Activated CD8-positive, alpha-beta T cell treated with anti-CD3 and anti-CD28 coated beads for 36 hours (primary cell): ENCODE results near the gene AGPAT4. TPM values are rescaled to one million over a fixed set of nuclear protein-coding genes. Genes with fewer than 3 reads are reported as not detected.

ENCODE experiments used
- ATAC-seq: fragments of 200-7000 bp; cut with Tn5 transposase; one replicate; pipeline ENCODE4 v1.10.0; 2021; ENCODE audit warnings: mild to moderate bottlenecking, moderate library complexity
- CTCF ChIA-PET: fragments of 350-600 bp; sonication (Branson Sonifier 250); formaldehyde crosslinking; loops from one replicate; lab custom pipeline; 2021; ENCODE audit warnings: antibody characterized with exemption; lab: Charles Lee
- POLR2A ChIA-PET: fragments of 350-600 bp; sonication (Branson Sonifier 250); formaldehyde crosslinking; loops from one replicate; lab custom pipeline; 2021; ENCODE audit warnings: antibody characterized with exemption; lab: Charles Lee
- DNase-seq: peaks from one replicate; pipeline ENCODE4 v3.0.0-alpha.2; 2020
- H3K27ac Mint-ChIP-seq: one replicate; pipeline ENCODE4 v1.8.0; 2021; ENCODE audit warnings: mild to moderate bottlenecking, mixed read lengths
- H3K27me3 Mint-ChIP-seq: one replicate; pipeline ENCODE4 v1.8.0; 2021; ENCODE audit warnings: mixed read lengths
- H3K36me3 Mint-ChIP-seq: one replicate; pipeline ENCODE4 v1.8.0; 2021; ENCODE audit warnings: low read depth, mixed read lengths
- H3K4me1 Mint-ChIP-seq: one replicate; pipeline ENCODE4 v1.8.0; 2021; ENCODE audit warnings: low read depth, mixed read lengths
- H3K4me3 Mint-ChIP-seq: one replicate; pipeline ENCODE4 v1.8.0; 2021; ENCODE audit warnings: mild to moderate bottlenecking, moderate library complexity, mixed read lengths
- H3K9me3 Mint-ChIP-seq: one replicate; pipeline ENCODE4 v1.8.0; 2021; ENCODE audit warnings: mixed read lengths
- intact Hi-C: fragments of 100-400 bp; cut with micrococcal nuclease; formaldehyde crosslinking; loops from one replicate; pipeline ENCODE4 v1.10.0; 2022
- total RNA-seq, 2 experiments: library from RNA; stranded (reverse); gene quantifications; one replicate each; pipeline ENCODE4 v1.2.3, GENCODE V29; 2021
- TF ChIP-seq, protein P1 (sequence below): fragments of 200-600 bp; IDR thresholded peaks from one replicate; pipeline ENCODE4 v1.8.0; 2022; ENCODE audit warnings: antibody characterized with exemption, mild to moderate bottlenecking

The AGPAT4 gene
- total RNA-seq, 2 experiments from 2014 or later: 3.5 to 4.7 TPM

DNA sequence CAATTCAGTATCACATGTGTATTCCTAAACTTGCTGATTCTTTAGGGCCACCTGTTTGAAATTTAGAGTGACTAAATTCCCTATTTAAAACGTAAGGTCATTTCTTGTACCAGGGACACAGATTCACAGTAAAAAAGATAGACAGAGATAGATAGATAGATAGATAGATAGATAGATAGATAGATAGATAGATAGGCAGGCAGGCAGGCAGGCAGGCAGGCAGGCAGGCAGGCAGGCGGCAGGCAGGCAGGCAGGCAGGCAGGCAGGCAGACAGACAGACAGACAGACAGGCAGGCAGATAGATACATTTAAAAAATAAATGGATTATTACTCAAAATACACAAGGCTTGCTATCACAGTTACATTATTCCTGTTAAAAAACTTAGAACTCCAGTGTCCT is 54.2 kb downstream of the AGPAT4 start:
- intact Hi-C loops: no loop called here
- ChIA-PET CTCF (interaction anchor here (0.8 to 1.7 kb wide), 2 partner anchors 9 to 154 kb away, joined by 3 to 4 read pairs; no protein-coding TSS in a partner anchor), POLR2A (no interaction called here)
- peaks cover 5% of the 10 kb centered on the region for H3K4me1 Mint-ChIP-seq
- TF ChIP-seq, protein P1, sequence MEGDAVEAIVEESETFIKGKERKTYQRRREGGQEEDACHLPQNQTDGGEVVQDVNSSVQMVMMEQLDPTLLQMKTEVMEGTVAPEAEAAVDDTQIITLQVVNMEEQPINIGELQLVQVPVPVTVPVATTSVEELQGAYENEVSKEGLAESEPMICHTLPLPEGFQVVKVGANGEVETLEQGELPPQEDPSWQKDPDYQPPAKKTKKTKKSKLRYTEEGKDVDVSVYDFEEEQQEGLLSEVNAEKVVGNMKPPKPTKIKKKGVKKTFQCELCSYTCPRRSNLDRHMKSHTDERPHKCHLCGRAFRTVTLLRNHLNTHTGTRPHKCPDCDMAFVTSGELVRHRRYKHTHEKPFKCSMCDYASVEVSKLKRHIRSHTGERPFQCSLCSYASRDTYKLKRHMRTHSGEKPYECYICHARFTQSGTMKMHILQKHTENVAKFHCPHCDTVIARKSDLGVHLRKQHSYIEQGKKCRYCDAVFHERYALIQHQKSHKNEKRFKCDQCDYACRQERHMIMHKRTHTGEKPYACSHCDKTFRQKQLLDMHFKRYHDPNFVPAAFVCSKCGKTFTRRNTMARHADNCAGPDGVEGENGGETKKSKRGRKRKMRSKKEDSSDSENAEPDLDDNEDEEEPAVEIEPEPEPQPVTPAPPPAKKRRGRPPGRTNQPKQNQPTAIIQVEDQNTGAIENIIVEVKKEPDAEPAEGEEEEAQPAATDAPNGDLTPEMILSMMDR: no peak
- no peak for ATAC-seq
- H3K27me3 Mint-ChIP-seq: no peaks in the 10 kb centered on the region
- peaks cover 8% of the 10 kb centered on the region for H3K36me3 Mint-ChIP-seq
- no peak overlapping the region for H3K27ac Mint-ChIP-seq
- no peak overlapping the region for H3K4me3 Mint-ChIP-seq
- no peak for DNase-seq
- H3K9me3 Mint-ChIP-seq: no peaks in the 10 kb centered on the region

DNA sequence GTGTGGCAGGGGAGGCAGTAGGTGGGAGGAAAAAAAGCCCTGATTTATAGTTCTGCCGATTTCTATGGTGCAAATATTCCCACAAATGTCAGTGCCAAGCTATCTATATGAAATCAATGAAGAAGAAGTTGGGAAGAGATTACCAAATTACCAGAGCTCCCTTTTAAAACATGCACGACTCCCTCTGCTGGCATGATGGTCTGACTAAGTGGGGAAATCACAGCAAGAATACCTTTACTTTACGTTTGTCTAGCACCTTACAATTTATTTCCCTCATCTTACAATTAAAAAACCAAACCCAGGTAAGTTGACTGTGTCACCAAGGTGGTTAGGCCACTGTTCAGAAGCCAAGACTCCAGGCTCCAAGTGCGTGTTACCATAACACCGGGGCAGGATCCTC is 55.6 kb downstream of the AGPAT4 start:
- H3K27me3 Mint-ChIP-seq: no peaks in the 10 kb centered on the region
- POLR2A ChIA-PET: no interaction called here

DNA sequence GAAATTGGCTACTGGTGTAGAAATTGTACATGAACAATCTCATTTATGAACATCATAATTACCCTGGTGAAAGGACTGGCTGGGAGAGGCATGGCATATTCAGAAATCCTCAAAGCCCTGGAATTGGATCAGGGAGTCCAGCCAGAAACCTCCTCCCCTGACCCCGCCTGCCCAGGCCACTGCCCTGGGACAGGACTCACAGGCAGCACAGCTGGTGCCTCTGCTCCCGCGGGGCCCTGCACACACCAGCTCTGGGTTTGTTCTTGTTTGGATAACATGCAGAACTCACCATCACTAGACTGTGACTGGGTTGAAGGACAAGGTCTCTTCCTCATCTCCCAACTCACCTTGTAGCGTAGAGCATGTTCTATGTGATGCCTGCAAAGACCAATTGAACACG is 56.2 kb downstream of the AGPAT4 start:
- ATAC-seq (no peak), DNase-seq (no peak)
- Mint-ChIP-seq H3K27ac (no peak overlapping the region), H3K36me3 (peaks cover 7% of the 10 kb centered on the region), H3K9me3 (no peaks in the 10 kb centered on the region), H3K27me3 (no peaks in the 10 kb centered on the region), H3K4me1 (no peaks in the 10 kb centered on the region), H3K4me3 (no peak overlapping the region)
- CTCF ChIA-PET: no interaction called here
- POLR2A ChIA-PET: no interaction called here
- intact Hi-C loops: no loop called here
- TF ChIP-seq, protein P1: no peak

More for the DNA sequence above, 55.6 kb downstream of the AGPAT4 start:
- H3K36me3 Mint-ChIP-seq: peaks cover 7% of the 10 kb centered on the region
- CTCF ChIA-PET: no interaction called here
- H3K4me3 Mint-ChIP-seq: no peak overlapping the region
- DNase-seq (no peak), ATAC-seq (no peak)
- H3K4me1 Mint-ChIP-seq: no peaks in the 10 kb centered on the region
- TF ChIP-seq, protein P1: no peak
- intact Hi-C loops: no loop called here
- H3K9me3 Mint-ChIP-seq: no peaks in the 10 kb centered on the region
- H3K27ac Mint-ChIP-seq: no peak overlapping the region

DNA sequence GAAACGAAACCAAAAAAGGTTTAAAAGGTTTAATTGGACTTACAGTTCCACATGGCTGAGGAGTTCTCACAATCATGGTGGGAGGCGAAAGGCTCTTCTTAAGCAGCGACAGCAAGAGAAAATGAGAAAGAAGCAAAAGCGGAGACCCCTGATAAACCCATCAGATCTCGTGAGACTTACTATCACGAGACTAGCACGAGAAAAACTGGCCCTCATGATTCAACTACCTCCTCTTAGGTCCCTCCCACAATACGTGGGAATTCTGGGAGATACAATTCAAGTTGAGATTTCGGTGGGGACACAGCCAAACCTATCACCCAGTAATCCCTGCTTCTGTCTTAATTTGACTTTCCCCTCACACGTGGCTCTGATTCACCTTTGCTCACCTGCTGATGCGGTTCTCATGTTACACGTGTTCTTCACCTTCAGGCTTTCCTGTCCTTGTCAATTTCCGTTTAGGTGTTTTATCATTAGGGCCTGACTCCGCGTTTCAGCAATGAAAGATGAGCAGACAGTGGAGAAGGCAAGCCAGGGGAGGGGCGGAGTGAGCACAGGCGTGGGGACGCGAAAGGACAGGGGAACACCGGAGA is 57.1 kb downstream of the AGPAT4 start:
- ATAC-seq: no peak
- H3K9me3 Mint-ChIP-seq: peaks cover 3% of the 10 kb centered on the region
- H3K27me3 Mint-ChIP-seq: no peaks in the 10 kb centered on the region
- H3K36me3 Mint-ChIP-seq: peaks cover 7% of the 10 kb centered on the region
- H3K4me1 Mint-ChIP-seq: no peaks in the 10 kb centered on the region
- ChIA-PET POLR2A (no interaction called here), CTCF (no interaction called here)
- H3K4me3 Mint-ChIP-seq: no peak overlapping the region
- no peak for DNase-seq
- intact Hi-C loops: no loop called here
- TF ChIP-seq, protein P1: no peak
- H3K27ac Mint-ChIP-seq: no peak overlapping the region

DNA sequence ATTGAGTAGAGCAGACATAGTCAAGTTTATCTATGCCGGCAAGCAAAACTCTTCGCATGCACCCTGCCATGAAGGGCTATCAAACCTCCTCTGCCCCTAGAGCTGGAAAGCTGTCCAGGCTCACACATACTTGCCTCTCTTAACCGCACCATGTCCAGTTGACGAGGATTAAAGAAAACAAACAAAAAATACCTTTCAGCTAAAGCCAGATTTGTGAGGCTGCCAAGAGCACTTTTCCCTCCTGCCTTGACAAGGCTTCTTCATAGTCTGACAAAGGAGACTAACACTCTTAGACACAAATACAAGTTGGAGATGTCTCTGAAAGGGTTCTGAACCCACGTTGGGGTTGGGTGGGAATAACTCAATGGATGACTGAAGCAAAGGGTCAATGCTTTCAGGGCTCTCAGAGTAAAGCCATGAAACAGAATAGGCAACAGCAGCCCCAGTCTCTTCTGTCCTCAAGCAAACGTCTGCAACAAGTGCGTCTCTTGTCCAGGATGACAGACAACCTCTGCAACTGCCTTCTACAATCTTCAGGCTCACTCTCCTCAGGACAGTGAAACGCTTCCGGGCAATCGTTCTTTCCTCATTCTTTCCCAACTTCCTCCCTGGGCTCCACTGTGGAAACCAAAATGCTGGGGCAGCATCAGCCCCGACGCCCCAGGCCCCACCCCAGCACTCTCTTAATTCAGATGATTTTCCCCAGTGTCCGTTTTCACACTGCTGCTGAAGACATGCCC is 57.8 kb downstream of the AGPAT4 start:
- intact Hi-C loops: no loop called here
- H3K4me3 Mint-ChIP-seq: no peak overlapping the region
- no peak for DNase-seq
- H3K27me3 Mint-ChIP-seq: no peaks in the 10 kb centered on the region
- ChIA-PET CTCF (no interaction called here), POLR2A (interaction anchor here (0.6 kb wide), 1 partner anchor 920 kb away, joined by 3 read pairs; no protein-coding TSS in a partner anchor)
- H3K27ac Mint-ChIP-seq: no peak overlapping the region
- no peaks in the 10 kb centered on the region for H3K4me1 Mint-ChIP-seq
- TF ChIP-seq, protein P1: no peak
- peaks cover 7% of the 10 kb centered on the region for H3K36me3 Mint-ChIP-seq
- ATAC-seq: no peak
- peaks cover 4% of the 10 kb centered on the region for H3K9me3 Mint-ChIP-seq
